GM12873 (cell line): Measurements from ENCODE around the gene GREB1.

ENCODE experiments used
- TF ChIP-seq, protein P1 (sequence below): IDR thresholded peaks from 2 replicates; pipeline ENCODE4 v1.5.1; 2012; ENCODE audit warnings: low read depth, mild to moderate bottlenecking, moderate library complexity, low read length, control low read depth; ENCODE audit not compliant: insufficient read depth; ENCODE audit errors: missing control alignments

The GREB1 gene

DNA sequence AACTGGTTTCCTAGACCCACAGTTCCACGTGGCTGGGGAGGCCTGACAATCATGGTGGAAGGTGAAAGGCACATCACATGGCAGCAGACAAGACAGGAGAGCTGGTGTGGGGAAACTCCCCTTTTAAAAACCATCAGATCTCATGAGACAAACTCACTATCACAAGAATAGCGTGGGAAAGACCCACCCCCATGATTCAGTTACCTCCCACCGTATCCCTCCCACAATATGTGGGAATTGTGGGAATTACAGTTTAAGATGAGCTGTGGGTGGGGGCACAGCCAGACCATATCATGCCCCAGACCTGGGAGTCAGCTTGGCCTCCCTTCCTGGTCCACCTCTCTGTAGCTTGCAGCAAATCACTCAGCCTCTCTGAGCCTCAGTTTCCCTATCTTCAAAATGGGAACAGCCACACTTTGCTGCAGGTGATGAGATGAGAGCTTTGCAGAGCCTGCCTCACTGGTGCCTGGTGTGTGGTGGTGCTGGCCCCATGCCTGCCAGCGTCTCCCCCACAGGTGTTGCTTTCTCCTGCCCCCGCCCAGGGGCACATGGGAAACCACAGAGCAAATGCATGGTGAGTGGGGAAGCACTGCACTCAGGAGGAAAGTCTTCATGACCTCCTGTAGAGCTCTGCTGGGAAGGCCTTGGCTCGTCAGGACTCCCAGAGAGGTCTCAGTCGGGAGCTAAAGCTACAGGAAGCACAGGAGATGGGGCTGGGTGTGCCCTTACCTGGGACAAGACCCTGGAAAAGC, 31.1 kb downstream of the GREB1 start:
- TF ChIP-seq, protein P1, sequence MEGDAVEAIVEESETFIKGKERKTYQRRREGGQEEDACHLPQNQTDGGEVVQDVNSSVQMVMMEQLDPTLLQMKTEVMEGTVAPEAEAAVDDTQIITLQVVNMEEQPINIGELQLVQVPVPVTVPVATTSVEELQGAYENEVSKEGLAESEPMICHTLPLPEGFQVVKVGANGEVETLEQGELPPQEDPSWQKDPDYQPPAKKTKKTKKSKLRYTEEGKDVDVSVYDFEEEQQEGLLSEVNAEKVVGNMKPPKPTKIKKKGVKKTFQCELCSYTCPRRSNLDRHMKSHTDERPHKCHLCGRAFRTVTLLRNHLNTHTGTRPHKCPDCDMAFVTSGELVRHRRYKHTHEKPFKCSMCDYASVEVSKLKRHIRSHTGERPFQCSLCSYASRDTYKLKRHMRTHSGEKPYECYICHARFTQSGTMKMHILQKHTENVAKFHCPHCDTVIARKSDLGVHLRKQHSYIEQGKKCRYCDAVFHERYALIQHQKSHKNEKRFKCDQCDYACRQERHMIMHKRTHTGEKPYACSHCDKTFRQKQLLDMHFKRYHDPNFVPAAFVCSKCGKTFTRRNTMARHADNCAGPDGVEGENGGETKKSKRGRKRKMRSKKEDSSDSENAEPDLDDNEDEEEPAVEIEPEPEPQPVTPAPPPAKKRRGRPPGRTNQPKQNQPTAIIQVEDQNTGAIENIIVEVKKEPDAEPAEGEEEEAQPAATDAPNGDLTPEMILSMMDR = no peak

DNA sequence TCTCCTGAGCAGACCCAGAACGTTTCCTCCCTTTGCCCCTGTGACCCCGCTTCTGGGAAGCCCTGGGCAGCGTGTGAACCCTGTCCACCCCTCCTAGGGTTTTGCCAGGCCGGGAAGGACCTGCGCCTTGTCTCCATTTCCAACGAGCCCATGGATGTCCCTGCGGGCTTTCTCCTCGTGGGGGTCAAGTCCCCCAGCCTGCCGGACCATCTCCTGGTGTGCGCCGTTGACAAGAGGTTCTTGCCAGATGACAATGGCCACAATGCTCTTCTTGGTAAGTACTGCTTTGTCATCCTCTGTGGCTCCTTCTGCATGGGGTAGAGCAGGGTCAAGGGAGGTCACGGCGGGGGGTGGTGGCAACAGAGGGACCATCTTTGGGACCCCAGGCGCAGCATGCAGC, 32.5 kb downstream of the GREB1 start:
- TF ChIP-seq, protein P1 = no peak

DNA sequence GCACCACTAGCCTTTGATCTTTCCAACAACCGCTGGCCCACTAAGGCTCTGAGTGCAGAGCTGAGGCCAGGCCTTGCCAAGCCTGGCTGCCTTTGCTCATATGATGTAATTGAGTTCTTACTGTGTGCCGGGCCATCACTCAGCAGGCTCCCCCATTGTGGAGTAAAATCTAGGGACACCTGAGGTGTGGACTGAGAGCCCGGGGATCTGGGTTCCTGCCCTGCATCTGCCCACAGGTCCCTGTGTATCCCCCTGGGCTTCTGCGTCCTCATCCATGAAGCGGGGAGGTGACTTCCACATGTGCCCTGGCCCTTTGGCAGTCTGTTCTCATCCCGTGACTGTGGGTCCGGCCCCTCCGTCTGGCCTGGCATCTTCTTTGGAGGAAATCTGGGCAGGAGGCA, 33.8 kb downstream of the GREB1 start:
- TF ChIP-seq, protein P1 = no peak

DNA sequence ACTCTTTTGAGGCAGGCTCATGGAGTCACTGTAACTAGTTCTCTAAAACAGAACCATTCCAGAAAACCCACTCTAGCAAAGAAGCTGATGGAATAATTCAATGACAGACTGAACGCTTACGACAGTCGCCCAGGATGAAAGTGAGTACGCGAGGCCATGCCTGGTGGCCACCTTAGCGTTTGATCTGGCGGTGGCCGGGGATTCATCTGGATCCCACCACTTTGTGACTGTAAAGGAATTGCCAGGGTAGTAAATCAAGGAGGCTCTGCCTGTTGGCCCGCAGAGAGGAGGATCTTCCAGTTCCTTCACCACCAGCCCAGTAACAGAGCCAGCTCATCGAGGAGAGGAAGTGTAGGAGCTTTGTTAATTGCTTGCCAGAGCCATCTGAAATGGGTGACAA, 34.6 kb downstream of the GREB1 start:
- TF ChIP-seq, protein P1 = no peak

DNA sequence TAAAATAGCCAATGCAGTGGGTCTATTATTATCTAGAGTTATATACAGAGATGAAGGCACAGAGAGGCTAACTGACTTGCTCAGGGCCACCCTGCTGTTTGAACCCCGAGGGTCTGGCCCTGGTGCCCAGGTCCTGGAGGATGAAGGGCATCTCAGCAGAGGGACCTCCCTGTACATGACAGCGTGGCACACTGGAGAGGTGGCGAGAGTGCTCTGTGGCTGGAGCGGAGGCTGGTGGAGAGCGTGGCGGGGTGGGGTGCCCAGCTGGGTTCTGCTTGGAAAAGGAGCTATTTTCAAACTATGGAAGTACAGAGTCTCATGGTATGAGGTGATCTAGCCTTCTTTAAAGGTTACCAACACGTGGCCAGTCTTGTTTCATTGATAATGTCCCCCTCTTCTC, 35.8 kb downstream of the GREB1 start:
- TF ChIP-seq, protein P1 = no peak

DNA sequence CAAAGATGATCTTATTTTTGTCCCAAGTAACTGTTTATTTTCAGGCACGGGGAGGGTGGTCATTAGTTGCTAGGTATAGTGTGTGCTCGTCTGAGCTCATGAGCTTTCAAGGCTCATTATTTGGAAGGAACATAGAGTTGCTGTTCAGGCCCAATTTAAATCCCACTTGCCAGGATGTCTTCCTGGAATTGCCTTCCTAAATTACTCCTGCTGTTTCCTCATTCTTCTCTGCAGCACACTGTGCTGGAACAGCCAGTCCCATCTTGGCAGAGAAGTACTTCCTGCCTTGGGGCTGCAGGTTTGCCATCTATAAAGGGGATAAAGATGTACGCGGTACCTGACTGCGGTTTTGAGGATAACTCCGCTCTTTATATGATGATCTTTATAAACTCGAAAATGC, 37.3 kb downstream of the GREB1 start:
- TF ChIP-seq, protein P1 = no peak

DNA sequence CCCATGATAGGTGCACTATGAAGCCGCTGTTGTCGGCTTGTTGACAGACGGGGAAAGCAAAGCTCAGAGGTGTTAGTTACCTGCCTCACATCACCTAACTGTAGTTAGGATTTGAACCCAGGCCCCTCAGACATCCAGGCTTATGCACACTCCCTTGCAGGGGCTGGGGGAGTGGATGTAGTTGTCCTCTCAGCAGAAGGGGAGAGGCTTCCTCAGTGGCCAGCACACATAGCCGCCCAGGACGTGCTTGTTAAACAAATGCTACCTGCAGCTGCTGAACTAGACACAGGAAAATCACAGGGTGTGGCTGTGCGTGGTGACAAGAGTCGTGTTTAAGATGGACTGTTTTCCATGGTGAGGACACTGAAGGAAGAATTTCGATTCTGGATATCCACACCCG, 39.2 kb downstream of the GREB1 start:
- TF ChIP-seq, protein P1 = no peak
